WTC11 (cell line): ENCODE data around the gene PIK3R1. TPM values are rescaled to one million over a fixed set of nuclear protein-coding genes. Genes with fewer than 3 reads are reported as not detected.

Experiments used
- ATAC-seq: fragments of 200-7000 bp; cut with Tn5 transposase; 2 replicates; pipeline ENCODE4 v1.10.0; 2021; ENCODE audit warnings: mild to moderate bottlenecking, moderate library complexity
- CTCF ChIA-PET: fragments of 300-600 bp; sonication (Branson Sonifier 250); formaldehyde crosslinking; loops from one replicate; lab custom pipeline; 2021; ENCODE audit warnings: antibody characterized with exemption; lab: Charles Lee
- POLR2A ChIA-PET: fragments of 350-600 bp; sonication (Branson Sonifier 250); formaldehyde crosslinking; loops from one replicate; lab custom pipeline; 2021; ENCODE audit warnings: antibody characterized with exemption; lab: Charles Lee
- DNase-seq: peaks from one replicate; pipeline ENCODE4 v3.0.0; 2021; ENCODE audit warnings: low spot score
- H3K27ac Mint-ChIP-seq: 2 replicates; pipeline ENCODE4 v1.8.0; 2021; ENCODE audit warnings: mixed read lengths
- H3K27me3 Mint-ChIP-seq: 2 replicates; pipeline ENCODE4 v1.8.0; 2021; ENCODE audit warnings: low read depth, mild to moderate bottlenecking, moderate library complexity, mixed read lengths
- H3K36me3 Mint-ChIP-seq: 2 replicates; pipeline ENCODE4 v1.8.0; 2021; ENCODE audit warnings: mixed read lengths
- H3K4me1 Mint-ChIP-seq: 2 replicates; pipeline ENCODE4 v1.8.0; 2022; ENCODE audit warnings: mixed read lengths
- H3K4me3 Mint-ChIP-seq: 2 replicates; pipeline ENCODE4 v1.8.0; 2021; ENCODE audit warnings: mild to moderate bottlenecking, moderate library complexity, mixed read lengths
- H3K9me3 Mint-ChIP-seq: 2 replicates; pipeline ENCODE4 v1.8.0; 2021; ENCODE audit warnings: mixed read lengths
- AR ChIP-seq: fragments of 250-450 bp; sonication (Bioruptor Pico); IDR thresholded peaks from 2 replicates; pipeline ENCODE4 v1.9.0; 2021; ENCODE audit warnings: mild to moderate bottlenecking
- FOXJ3 ChIP-seq: sonication (generic); formaldehyde crosslinking; IDR thresholded peaks from 2 replicates; pipeline ENCODE4 v1.9.0; 2021; ENCODE audit warnings: missing genetic modification reagents, mild to moderate bottlenecking, borderline replicate concordance
- GABPB1 ChIP-seq: sonication (generic); formaldehyde crosslinking; IDR thresholded peaks from 2 replicates; pipeline ENCODE4 v1.8.1; 2023; ENCODE audit warnings: mild to moderate bottlenecking, missing genetic modification reagents
- JAZF1 ChIP-seq: fragments of 250-450 bp; sonication (Bioruptor Pico); IDR thresholded peaks from 2 replicates; pipeline ENCODE4 v1.9.0; 2021; ENCODE audit warnings: moderate library complexity, mild to moderate bottlenecking, inconsistent platforms
- MAX ChIP-seq: sonication (generic); formaldehyde crosslinking; IDR thresholded peaks from 2 replicates; pipeline ENCODE4 v1.8.0; 2022; ENCODE audit warnings: mild to moderate bottlenecking, missing genetic modification reagents
- NFYB ChIP-seq: sonication (generic); formaldehyde crosslinking; conservative IDR thresholded peaks from 2 replicates; pipeline ENCODE4 v1.8.0; 2022; ENCODE audit warnings: low read depth, missing genetic modification reagents
- NR1H2 ChIP-seq: sonication (generic); formaldehyde crosslinking; IDR thresholded peaks from 2 replicates; pipeline ENCODE4 v1.9.0; 2021; ENCODE audit warnings: mild to moderate bottlenecking, moderate library complexity, missing genetic modification reagents
- NR3C1 ChIP-seq: sonication (generic); formaldehyde crosslinking; conservative IDR thresholded peaks from 2 replicates; pipeline ENCODE4 v1.8.1; 2023; ENCODE audit warnings: low read depth, mild to moderate bottlenecking, missing genetic modification reagents
- OVOL2 ChIP-seq: fragments of 250-450 bp; sonication (Bioruptor Pico); IDR thresholded peaks from 2 replicates; pipeline ENCODE4 v1.9.0; 2021; ENCODE audit warnings: mild to moderate bottlenecking, borderline replicate concordance
- PRDM15 ChIP-seq: sonication (generic); formaldehyde crosslinking; IDR thresholded peaks from 2 replicates; pipeline ENCODE4 v1.8.0; 2022; ENCODE audit warnings: missing genetic modification reagents
- PRRX2 ChIP-seq: fragments of 250-450 bp; sonication (Bioruptor Pico); IDR thresholded peaks from 2 replicates; pipeline ENCODE4 v1.8.0; 2021; ENCODE audit warnings: mild to moderate bottlenecking
- SOX15 ChIP-seq: fragments of 250-450 bp; sonication (Bioruptor Pico); IDR thresholded peaks from 2 replicates; pipeline ENCODE4 v1.9.0; 2021; ENCODE audit warnings: mild to moderate bottlenecking
- TP53 ChIP-seq: sonication (generic); formaldehyde crosslinking; IDR thresholded peaks from 2 replicates; pipeline ENCODE4 v1.8.1; 2023; ENCODE audit warnings: mild to moderate bottlenecking, missing genetic modification reagents
- ZNF121 ChIP-seq: sonication (generic); formaldehyde crosslinking; IDR thresholded peaks from 2 replicates; pipeline ENCODE4 v1.8.0; 2023; ENCODE audit warnings: missing genetic modification reagents
- ZNF219 ChIP-seq: sonication (generic); formaldehyde crosslinking; IDR thresholded peaks from 2 replicates; pipeline ENCODE4 v1.8.0; 2023; ENCODE audit warnings: missing genetic modification reagents, mild to moderate bottlenecking, borderline replicate concordance
- ZNF423 ChIP-seq: fragments of 250-450 bp; sonication (Bioruptor Pico); IDR thresholded peaks from 2 replicates; pipeline ENCODE4 v2.1.2; 2022; ENCODE audit warnings: mild to moderate bottlenecking, moderate library complexity
- ZNF671 ChIP-seq: fragments of 250-450 bp; sonication (Bioruptor Pico); IDR thresholded peaks from 2 replicates; pipeline ENCODE4 v1.8.0; 2021; ENCODE audit warnings: mild to moderate bottlenecking
- total RNA-seq: library from RNA; stranded (reverse); gene quantifications from 3 replicates; pipeline ENCODE4 v1.2.3, GENCODE V29; 2021
- TF ChIP-seq, protein P1 (sequence below): sonication (generic); formaldehyde crosslinking; IDR thresholded peaks from 2 replicates; pipeline ENCODE4 v1.8.1; 2022; ENCODE audit warnings: missing genetic modification reagents, borderline replicate concordance
- TF ChIP-seq, protein P2 (sequence below): sonication (generic); formaldehyde crosslinking; IDR thresholded peaks from 2 replicates; pipeline ENCODE4 v1.8.1; 2023; ENCODE audit warnings: mild to moderate bottlenecking, missing genetic modification reagents
- TF ChIP-seq, protein P3 (sequence below): sonication (generic); formaldehyde crosslinking; IDR thresholded peaks from 2 replicates; pipeline ENCODE4 v1.8.0; 2022; ENCODE audit warnings: mild to moderate bottlenecking, missing genetic modification reagents

Gene PIK3R1
- total RNA-seq, 1 experiment from 2014 or later = 11.3 TPM

DNA sequence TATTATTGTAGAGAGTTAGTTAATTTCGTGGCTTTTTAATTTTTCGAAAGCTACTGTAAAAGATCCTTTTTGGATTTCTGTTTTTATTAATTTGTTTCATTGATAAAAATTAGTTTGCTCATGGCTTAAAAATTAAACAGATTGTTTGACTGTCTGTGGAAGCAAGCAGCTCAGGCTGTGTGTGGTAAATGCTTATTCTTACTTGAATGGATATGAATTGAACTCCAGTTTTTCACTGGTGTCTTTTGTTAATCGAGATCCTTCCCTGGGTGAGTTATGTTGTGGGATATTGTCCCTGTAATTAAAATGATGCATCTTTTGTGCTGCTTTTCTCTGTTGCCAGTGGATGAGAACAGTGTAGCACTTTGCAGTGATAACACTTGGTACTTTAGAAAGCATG is 75.3 kb downstream of the PIK3R1 start:
- no peak for TF ChIP-seq MAX (CRISPR knock-in tag)
- TF ChIP-seq, protein P1, sequence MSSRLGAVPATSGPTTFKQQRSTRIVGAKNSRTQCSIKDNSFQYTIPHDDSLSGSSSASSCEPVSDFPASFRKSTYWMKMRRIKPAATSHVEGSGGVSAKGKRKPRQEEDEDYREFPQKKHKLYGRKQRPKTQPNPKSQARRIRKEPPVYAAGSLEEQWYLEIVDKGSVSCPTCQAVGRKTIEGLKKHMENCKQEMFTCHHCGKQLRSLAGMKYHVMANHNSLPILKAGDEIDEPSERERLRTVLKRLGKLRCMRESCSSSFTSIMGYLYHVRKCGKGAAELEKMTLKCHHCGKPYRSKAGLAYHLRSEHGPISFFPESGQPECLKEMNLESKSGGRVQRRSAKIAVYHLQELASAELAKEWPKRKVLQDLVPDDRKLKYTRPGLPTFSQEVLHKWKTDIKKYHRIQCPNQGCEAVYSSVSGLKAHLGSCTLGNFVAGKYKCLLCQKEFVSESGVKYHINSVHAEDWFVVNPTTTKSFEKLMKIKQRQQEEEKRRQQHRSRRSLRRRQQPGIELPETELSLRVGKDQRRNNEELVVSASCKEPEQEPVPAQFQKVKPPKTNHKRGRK (CRISPR knock-in tag) = no peak
- TF ChIP-seq TP53 (CRISPR knock-in tag) = no peak
- no peak for TF ChIP-seq OVOL2
- no peak for TF ChIP-seq ZNF671 (CRISPR knock-in tag)
- TF ChIP-seq PRRX2 (CRISPR knock-in tag) = no peak
- no peak for TF ChIP-seq PRDM15
- TF ChIP-seq GABPB1 (CRISPR knock-in tag) = no peak
- no peak for TF ChIP-seq SOX15 (CRISPR knock-in tag)
- TF ChIP-seq, protein P2, sequence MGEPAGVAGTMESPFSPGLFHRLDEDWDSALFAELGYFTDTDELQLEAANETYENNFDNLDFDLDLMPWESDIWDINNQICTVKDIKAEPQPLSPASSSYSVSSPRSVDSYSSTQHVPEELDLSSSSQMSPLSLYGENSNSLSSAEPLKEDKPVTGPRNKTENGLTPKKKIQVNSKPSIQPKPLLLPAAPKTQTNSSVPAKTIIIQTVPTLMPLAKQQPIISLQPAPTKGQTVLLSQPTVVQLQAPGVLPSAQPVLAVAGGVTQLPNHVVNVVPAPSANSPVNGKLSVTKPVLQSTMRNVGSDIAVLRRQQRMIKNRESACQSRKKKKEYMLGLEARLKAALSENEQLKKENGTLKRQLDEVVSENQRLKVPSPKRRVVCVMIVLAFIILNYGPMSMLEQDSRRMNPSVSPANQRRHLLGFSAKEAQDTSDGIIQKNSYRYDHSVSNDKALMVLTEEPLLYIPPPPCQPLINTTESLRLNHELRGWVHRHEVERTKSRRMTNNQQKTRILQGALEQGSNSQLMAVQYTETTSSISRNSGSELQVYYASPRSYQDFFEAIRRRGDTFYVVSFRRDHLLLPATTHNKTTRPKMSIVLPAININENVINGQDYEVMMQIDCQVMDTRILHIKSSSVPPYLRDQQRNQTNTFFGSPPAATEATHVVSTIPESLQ (CRISPR knock-in tag) = no peak
- TF ChIP-seq NR3C1 (CRISPR knock-in tag) = no peak
- TF ChIP-seq ZNF121 (CRISPR knock-in tag) = no peak
- no peak for TF ChIP-seq NFYB (CRISPR knock-in tag)
- TF ChIP-seq, protein P3, sequence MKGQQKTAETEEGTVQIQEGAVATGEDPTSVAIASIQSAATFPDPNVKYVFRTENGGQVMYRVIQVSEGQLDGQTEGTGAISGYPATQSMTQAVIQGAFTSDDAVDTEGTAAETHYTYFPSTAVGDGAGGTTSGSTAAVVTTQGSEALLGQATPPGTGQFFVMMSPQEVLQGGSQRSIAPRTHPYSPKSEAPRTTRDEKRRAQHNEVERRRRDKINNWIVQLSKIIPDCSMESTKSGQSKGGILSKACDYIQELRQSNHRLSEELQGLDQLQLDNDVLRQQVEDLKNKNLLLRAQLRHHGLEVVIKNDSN = no peak
- TF ChIP-seq NR1H2 (CRISPR knock-in tag) = no peak
- no peak for TF ChIP-seq JAZF1
- no peak for TF ChIP-seq ZNF219 (CRISPR knock-in tag)
- TF ChIP-seq AR (CRISPR knock-in tag) = no peak
- no peak for TF ChIP-seq ZNF423 (CRISPR knock-in tag)
- no peak for TF ChIP-seq FOXJ3 (CRISPR knock-in tag)
- Mint-ChIP-seq H3K4me1 (peaks cover 51% of the 10 kb centered on the region), H3K27me3 (no peaks in the 10 kb centered on the region), H3K4me3 (no peak overlapping the region), H3K36me3 (peaks cover 23% of the 10 kb centered on the region), H3K27ac (no peak overlapping the region), H3K9me3 (no peaks in the 10 kb centered on the region)
- ATAC-seq (no peak), DNase-seq (no peak)
- POLR2A ChIA-PET = no interaction called here
- CTCF ChIA-PET = no interaction called here
